ENCODE measurements around the gene FGGY.

DNA sequence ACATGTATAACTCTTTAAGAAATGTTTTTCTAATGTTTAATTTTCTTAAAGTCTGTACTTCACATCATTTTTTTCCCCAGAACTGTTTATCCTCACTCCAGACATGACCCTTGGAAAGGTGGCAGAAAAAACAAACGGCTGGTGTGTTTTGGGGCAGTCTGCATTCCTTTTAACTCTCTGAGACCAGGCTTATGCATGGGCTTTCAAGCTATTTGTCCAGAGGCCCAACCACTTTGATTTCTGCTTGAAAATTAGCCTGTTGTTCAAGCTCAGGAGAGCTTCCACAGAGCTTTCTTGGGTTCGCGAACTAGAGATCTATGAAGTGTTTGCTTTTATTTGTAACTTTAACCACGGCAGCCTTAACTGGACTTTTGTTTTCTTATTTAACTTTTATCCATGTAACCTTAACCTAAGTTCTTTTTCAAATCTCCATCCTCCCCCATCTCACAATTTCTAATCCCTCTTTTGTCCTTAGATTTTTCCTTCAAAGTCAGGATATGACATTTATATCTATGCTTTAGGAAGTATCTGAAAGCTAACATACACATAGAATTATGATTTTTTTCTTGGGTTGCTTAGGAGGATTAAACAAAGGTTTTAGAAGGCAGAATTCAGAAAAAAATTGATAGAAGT lies 111.8 kb downstream of the FGGY start:
- TF ChIP-seq CTCF (IDR thresholded peaks at IDR 0.05; ENCODE audit: low read depth, low read length) (no peak), POLR2A (IDR thresholded peaks at IDR 0.05; ENCODE audit: extremely low read depth, insufficient read length) (no peak), MAX (IDR thresholded peaks at IDR 0.05; ENCODE audit: low read depth, low read length) (no peak), MYC (IDR thresholded peaks at IDR 0.05; ENCODE audit: low read depth, low read length) (no peak)
